Measurements from ENCODE around the gene TANGO2.
"Not testable (repeated sequence)": the region's sequence is repeated elsewhere in the genome, so short reads cannot be mapped to it uniquely, and the experiment has no call there.

TANGO2 gene

GRCh38 chr22:20066617-20067383, 45.9 kb downstream of the TANGO2 start:
- ATAC-seq (ENCODE audit: low read depth) = no peak
- Mint-ChIP-seq H3K9me3 (no peaks in the 10 kb centered on the region), H3K36me3 (peaks cover 9% of the 10 kb centered on the region), H3K27ac (no peak overlapping the region), H3K4me3 (no peak overlapping the region), H3K4me1 (no peaks in the 10 kb centered on the region), H3K27me3 (no peaks in the 10 kb centered on the region)
- no peak for DNase-seq (ENCODE audit: low spot score in 2 of 2)

- not testable (repeated sequence) for H3K4me3 Mint-ChIP-seq; ATAC-seq (ENCODE audit: low read depth); H3K36me3 Mint-ChIP-seq; H3K9me3 Mint-ChIP-seq; DNase-seq (ENCODE audit: low spot score in 2 of 2); H3K27ac Mint-ChIP-seq; H3K27me3 Mint-ChIP-seq; H3K4me1 Mint-ChIP-seq
Measured at GRCh38 chr22:20067384-20067682, 46.4 kb downstream of the TANGO2 start.

- no peaks in the 10 kb centered on the region for H3K4me1 Mint-ChIP-seq
- no peaks in the 10 kb centered on the region for H3K9me3 Mint-ChIP-seq
- no peaks in the 10 kb centered on the region for H3K27me3 Mint-ChIP-seq
- no peak overlapping the region for H3K4me3 Mint-ChIP-seq
- no peak overlapping the region for H3K27ac Mint-ChIP-seq
- H3K36me3 Mint-ChIP-seq = peaks cover 3% of the 10 kb centered on the region
- ATAC-seq (ENCODE audit: low read depth) = no peak
- DNase-seq (ENCODE audit: low spot score in 2 of 2) = no peak
Measured at GRCh38 chr22:20068640-20069039, 47.7 kb downstream of the TANGO2 start.

- H3K36me3 Mint-ChIP-seq = peaks cover 3% of the 10 kb centered on the region
- no peaks in the 10 kb centered on the region for H3K4me1 Mint-ChIP-seq
- H3K27ac Mint-ChIP-seq = no peak overlapping the region
- DNase-seq (ENCODE audit: low spot score in 2 of 2) = no peak
- H3K4me3 Mint-ChIP-seq = no peak overlapping the region
- no peak for ATAC-seq (ENCODE audit: low read depth)
- no peaks in the 10 kb centered on the region for H3K9me3 Mint-ChIP-seq
- H3K27me3 Mint-ChIP-seq = no peaks in the 10 kb centered on the region
Measured at GRCh38 chr22:20069331-20070042, 48.6 kb downstream of the TANGO2 start.

GRCh38 chr22:20071524-20071972, 50.6 kb downstream of the TANGO2 start:
- Mint-ChIP-seq H3K27ac (no peak overlapping the region), H3K9me3 (no peaks in the 10 kb centered on the region), H3K27me3 (no peaks in the 10 kb centered on the region), H3K4me1 (no peaks in the 10 kb centered on the region), H3K36me3 (no peaks in the 10 kb centered on the region), H3K4me3 (no peak overlapping the region)
- no peak for ATAC-seq (ENCODE audit: low read depth)
- DNase-seq (ENCODE audit: low spot score in 2 of 2) = no peak

GRCh38 chr22:20076627-20077172, 55.8 kb downstream of the TANGO2 start:
- peaks cover 8% of the 10 kb centered on the region for H3K4me1 Mint-ChIP-seq
- H3K4me3 Mint-ChIP-seq = no peak overlapping the region
- no peaks in the 10 kb centered on the region for H3K9me3 Mint-ChIP-seq
- ATAC-seq (ENCODE audit: low read depth) (no peak), DNase-seq (ENCODE audit: low spot score in 2 of 2) (no peak)
- H3K27ac Mint-ChIP-seq = no peak overlapping the region
- H3K27me3 Mint-ChIP-seq = no peaks in the 10 kb centered on the region
- H3K36me3 Mint-ChIP-seq = no peaks in the 10 kb centered on the region

GRCh38 chr22:20079745-20080444, 59.0 kb downstream of the TANGO2 start, which contains the start of gene DGCR8:
TSS of gene DGCR8 (plus strand) at chr22:20080241. CDS start at chr22:20085964, 5,723 bp downstream.
- peaks cover 26% of the 10 kb centered on the region for H3K4me1 Mint-ChIP-seq
- peak; percentile 91 for ATAC-seq (ENCODE audit: low read depth)
- H3K4me3 Mint-ChIP-seq = peak within 1 kb of the TSS; percentile 86

GRCh38 chr22:20080445-20080775, 59.5 kb downstream of the TANGO2 start:
- DNase-seq (ENCODE audit: low spot score in 2 of 2) (peak in 1 of 2 donors; percentile 57), ATAC-seq (ENCODE audit: low read depth) (peak; percentile 75)
- H3K4me3 Mint-ChIP-seq = peak overlapping the region; percentile 56
- H3K9me3 Mint-ChIP-seq = no peaks in the 10 kb centered on the region
- no peaks in the 10 kb centered on the region for H3K36me3 Mint-ChIP-seq
- H3K27me3 Mint-ChIP-seq = no peaks in the 10 kb centered on the region
- H3K27ac Mint-ChIP-seq = no peak overlapping the region
- H3K4me1 Mint-ChIP-seq = peaks cover 26% of the 10 kb centered on the region

More at GRCh38 chr22:20079745-20080444, 59.0 kb downstream of the TANGO2 start, which contains the start of gene DGCR8:
- Mint-ChIP-seq H3K27me3 (no peaks in the 10 kb centered on the region), H3K36me3 (no peaks in the 10 kb centered on the region), H3K9me3 (no peaks in the 10 kb centered on the region), H3K27ac (peak within 1 kb of the TSS; percentile 69)
- peak; percentile 57 to 74 for DNase-seq (ENCODE audit: low spot score in 2 of 2)

GRCh38 chr22:20080776-20081654, 60.1 kb downstream of the TANGO2 start:
- ATAC-seq (ENCODE audit: low read depth) (no peak), DNase-seq (ENCODE audit: low spot score in 2 of 2) (no peak)
- H3K9me3 Mint-ChIP-seq = no peaks in the 10 kb centered on the region
- peak overlapping the region; percentile 56 for H3K4me3 Mint-ChIP-seq
- H3K36me3 Mint-ChIP-seq = no peaks in the 10 kb centered on the region
- H3K27me3 Mint-ChIP-seq = no peaks in the 10 kb centered on the region
- no peak overlapping the region for H3K27ac Mint-ChIP-seq
- H3K4me1 Mint-ChIP-seq = peaks cover 26% of the 10 kb centered on the region

GRCh38 chr22:20083157-20083890, 62.4 kb downstream of the TANGO2 start:
- H3K4me3 Mint-ChIP-seq = peak overlapping the region; percentile 28
- peaks cover 26% of the 10 kb centered on the region for H3K4me1 Mint-ChIP-seq
- no peaks in the 10 kb centered on the region for H3K27me3 Mint-ChIP-seq
- ATAC-seq (ENCODE audit: low read depth) (no peak), DNase-seq (ENCODE audit: low spot score in 2 of 2) (no peak)
- H3K27ac Mint-ChIP-seq = peak overlapping the region; percentile 25
- no peaks in the 10 kb centered on the region for H3K9me3 Mint-ChIP-seq
- H3K36me3 Mint-ChIP-seq = peaks cover 17% of the 10 kb centered on the region

GRCh38 chr22:20083891-20084546, 63.1 kb downstream of the TANGO2 start:
- H3K4me3 Mint-ChIP-seq = no peak overlapping the region
- ATAC-seq (ENCODE audit: low read depth) = no peak

GRCh38 chr22:20084547-20085413, 63.9 kb downstream of the TANGO2 start:
- H3K27me3 Mint-ChIP-seq = no peaks in the 10 kb centered on the region
- H3K9me3 Mint-ChIP-seq = no peaks in the 10 kb centered on the region
- ATAC-seq (ENCODE audit: low read depth) = no peak
- peaks cover 22% of the 10 kb centered on the region for H3K36me3 Mint-ChIP-seq
- DNase-seq (ENCODE audit: low spot score in 2 of 2) = no peak
- peaks cover 26% of the 10 kb centered on the region for H3K4me1 Mint-ChIP-seq
- H3K4me3 Mint-ChIP-seq = no peak overlapping the region
- no peak overlapping the region for H3K27ac Mint-ChIP-seq

More at GRCh38 chr22:20083891-20084546, 63.1 kb downstream of the TANGO2 start:
- Mint-ChIP-seq H3K27me3 (no peaks in the 10 kb centered on the region), H3K9me3 (no peaks in the 10 kb centered on the region), H3K27ac (no peak overlapping the region), H3K36me3 (peaks cover 17% of the 10 kb centered on the region), H3K4me1 (peaks cover 26% of the 10 kb centered on the region)
- no peak for DNase-seq (ENCODE audit: low spot score in 2 of 2)
